Measurements from ENCODE around the gene KIRREL1. TPM values are rescaled to one million over a fixed set of nuclear protein-coding genes. Genes with fewer than 3 reads are reported as not detected.

KIRREL1 gene
- total RNA-seq, 2 donors from 2014 or later, result 22.8 to 26.5 TPM

GRCh38 chr1:158122833-158123388, 129.5 kb downstream of the KIRREL1 start:
- WGBS, 2 experiments (ENCODE audit: insufficient coverage in 1 of 2, insufficient read length in 1 of 2), result 93% methylated on average over 2 of the region's 2 CpGs; no CpG with 5 or more reads in 1 of the 2 experiments
- no peak overlapping the region for H3K27ac ChIP-seq (ENCODE audit: low read depth, low read length)
- no peak for TF ChIP-seq CTCF (conservative IDR thresholded peaks at IDR 0.05)
- peaks cover 2% of the 10 kb centered on the region for H3K4me1 ChIP-seq (ENCODE audit: control insufficient read depth, insufficient read depth, low read length)
- Mint-ChIP-seq H3K9me3 (no peaks in the 10 kb centered on the region), H3K36me3 (ENCODE audit: low read depth) (no peaks in the 10 kb centered on the region), H3K27me3 (ENCODE audit: insufficient read depth) (no peaks in the 10 kb centered on the region), H3K4me3 (no peak overlapping the region), H3K27ac (no peak overlapping the region), H3K4me1 (peaks cover 14% of the 10 kb centered on the region)
- H3K9ac ChIP-seq (ENCODE audit: extremely low read depth, low read length, poor library complexity, severe bottlenecking), result no peak overlapping the region
- no peak overlapping the region for H3K4me3 ChIP-seq (ENCODE audit: low read length)
- H3K36me3 ChIP-seq (ENCODE audit: control insufficient read depth, insufficient read depth, low read length), result no peaks in the 10 kb centered on the region
- no peaks in the 10 kb centered on the region for H3K9me3 ChIP-seq (ENCODE audit: control insufficient read depth, low read length)
- no peak for DNase-seq
- no peaks in the 10 kb centered on the region for H3K27me3 ChIP-seq (ENCODE audit: control insufficient read depth, insufficient read depth, low read length, poor library complexity, severe bottlenecking)

GRCh38 chr1:158124034-158124433, 130.6 kb downstream of the KIRREL1 start:
- H3K27ac ChIP-seq (ENCODE audit: low read depth, low read length), result no peak overlapping the region
- Mint-ChIP-seq H3K4me3 (no peak overlapping the region), H3K27me3 (ENCODE audit: insufficient read depth) (no peaks in the 10 kb centered on the region), H3K9me3 (no peaks in the 10 kb centered on the region), H3K4me1 (peaks cover 5% of the 10 kb centered on the region), H3K36me3 (ENCODE audit: low read depth) (no peaks in the 10 kb centered on the region), H3K27ac (no peak overlapping the region)
- DNase-seq, result peak; percentile 61
- no peak overlapping the region for H3K4me3 ChIP-seq (ENCODE audit: low read length)
- no peaks in the 10 kb centered on the region for H3K4me1 ChIP-seq (ENCODE audit: control insufficient read depth, insufficient read depth, low read length)
- no peak for TF ChIP-seq CTCF (conservative IDR thresholded peaks at IDR 0.05)
- 72 to 92% methylated on average over 2 of the region's 2 CpGs for WGBS, 2 experiments (ENCODE audit: insufficient coverage in 1 of 2, insufficient read length in 1 of 2)
- no peak overlapping the region for H3K9ac ChIP-seq (ENCODE audit: extremely low read depth, low read length, poor library complexity, severe bottlenecking)
- H3K27me3 ChIP-seq (ENCODE audit: control insufficient read depth, insufficient read depth, low read length, poor library complexity, severe bottlenecking), result no peaks in the 10 kb centered on the region
- H3K9me3 ChIP-seq (ENCODE audit: control insufficient read depth, low read length), result no peaks in the 10 kb centered on the region
- H3K36me3 ChIP-seq (ENCODE audit: control insufficient read depth, insufficient read depth, low read length), result no peaks in the 10 kb centered on the region

DNA sequence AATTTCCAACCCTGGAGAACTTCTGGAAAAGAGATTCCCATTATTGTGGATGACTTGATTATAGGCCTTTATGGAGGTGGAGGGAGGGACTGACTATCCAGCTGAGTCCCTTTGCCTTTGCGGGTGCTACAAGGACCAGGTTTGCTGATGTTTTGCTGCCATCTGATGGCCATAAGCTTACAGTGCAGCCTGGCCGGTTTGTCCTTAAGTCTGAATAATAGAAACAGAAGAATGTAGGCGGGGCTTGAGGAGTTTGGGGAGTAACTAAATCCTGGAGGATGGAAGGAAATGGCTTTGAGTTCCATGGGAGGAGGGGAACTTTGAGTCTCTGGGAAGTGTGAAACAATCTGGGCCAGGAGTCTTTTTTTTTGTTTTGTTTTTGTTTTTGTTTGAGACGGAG, 131.6 kb downstream of the KIRREL1 start:
- Histone ChIP-seq H3K27me3 (ENCODE audit: control insufficient read depth, insufficient read depth, low read length, poor library complexity, severe bottlenecking) (no peaks in the 10 kb centered on the region), H3K4me1 (ENCODE audit: control insufficient read depth, insufficient read depth, low read length) (no peaks in the 10 kb centered on the region), H3K4me3 (ENCODE audit: low read length) (no peak overlapping the region), H3K36me3 (ENCODE audit: control insufficient read depth, insufficient read depth, low read length) (no peaks in the 10 kb centered on the region), H3K9me3 (ENCODE audit: control insufficient read depth, low read length) (no peaks in the 10 kb centered on the region), H3K9ac (ENCODE audit: extremely low read depth, low read length, poor library complexity, severe bottlenecking) (no peak overlapping the region), H3K27ac (ENCODE audit: low read depth, low read length) (no peak overlapping the region)
- WGBS, 2 experiments (ENCODE audit: insufficient coverage in 1 of 2, insufficient read length in 1 of 2), result 0 to 23% methylated on average over 2 to 4 of the region's 4 CpGs
- DNase-seq, result peak; percentile 95
- no peaks in the 10 kb centered on the region for H3K9me3 Mint-ChIP-seq
- no peak overlapping the region for H3K27ac Mint-ChIP-seq
- H3K4me1 Mint-ChIP-seq, result peaks cover 5% of the 10 kb centered on the region
- no peak overlapping the region for H3K4me3 Mint-ChIP-seq
- no peaks in the 10 kb centered on the region for H3K27me3 Mint-ChIP-seq (ENCODE audit: insufficient read depth)
- H3K36me3 Mint-ChIP-seq (ENCODE audit: low read depth), result no peaks in the 10 kb centered on the region
- TF ChIP-seq CTCF (conservative IDR thresholded peaks at IDR 0.05), result peak; percentile 94

Data from endodermal cell (in vitro differentiated cells).